ENCODE results near the gene PPFIA1. TPM values are rescaled to one million over a fixed set of nuclear protein-coding genes. Genes with fewer than 3 reads are reported as not detected.

Gene PPFIA1
- total and polyA plus RNA-seq, 9 donors = 24.9 to 37.4 (median 28.8) TPM

DNA sequence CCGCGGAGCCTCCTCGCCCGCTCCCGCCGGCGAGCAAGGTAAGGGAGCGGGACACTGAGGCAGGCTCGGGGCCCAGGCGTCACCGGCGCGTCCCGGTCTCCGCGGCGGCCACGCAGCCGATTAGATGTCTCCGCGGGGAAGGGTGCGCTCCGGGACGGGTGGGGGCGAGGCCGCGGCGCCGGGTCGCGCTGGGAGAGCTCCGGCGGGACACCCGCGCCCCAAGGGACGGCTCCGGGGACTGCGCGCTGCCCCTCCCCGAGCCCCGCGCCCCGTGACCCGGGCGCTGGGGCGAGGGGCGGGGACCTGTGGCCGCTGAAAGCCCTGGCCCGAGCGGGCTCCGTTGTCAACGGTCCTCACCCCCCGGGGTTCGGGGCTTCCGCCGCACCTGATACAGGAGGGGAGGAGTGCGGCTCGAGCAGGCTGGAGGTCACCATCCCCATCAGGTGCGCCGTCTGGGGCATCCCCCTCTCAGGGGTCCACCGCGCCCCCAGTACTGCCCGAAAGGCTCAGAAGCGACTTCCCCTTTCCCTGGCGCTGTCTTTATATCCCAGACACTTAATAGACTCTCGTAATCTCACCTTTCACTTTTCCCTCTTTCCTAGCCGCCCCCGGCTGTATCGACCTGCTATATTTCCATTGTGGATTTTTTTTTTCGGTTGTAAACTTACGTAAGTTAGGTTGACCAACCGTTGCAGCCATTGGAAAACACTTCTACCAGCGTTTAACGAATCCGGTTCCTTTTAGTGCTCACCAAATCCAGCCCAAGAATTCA is 573 bp downstream of the PPFIA1 start:
- Histone ChIP-seq H3K9me3 (replicated peaks; ENCODE audit: control insufficient read depth, low read depth, low read length) (no peaks in the 10 kb centered on the region), H3K4me1 (ENCODE audit: control insufficient read depth, insufficient read depth, low read length) (peaks cover 15% of the 10 kb centered on the region), H3K36me3 (ENCODE audit: control insufficient read depth, insufficient read depth, low read length) (peaks cover 23% of the 10 kb centered on the region), H3K4me3 (ENCODE audit: low read length) (peak overlapping the region; percentile 78), H3K27me3 (ENCODE audit: control insufficient read depth, insufficient read depth, low read length) (peaks cover 21% of the 10 kb centered on the region), H3K27ac (ENCODE audit: low read length) (peak overlapping the region; percentile 6)
- peak; percentile 48 for DNase-seq
- WGBS (ENCODE audit: insufficient coverage) = under 1% methylated on average over 64 of the region's 75 CpGs

DNA sequence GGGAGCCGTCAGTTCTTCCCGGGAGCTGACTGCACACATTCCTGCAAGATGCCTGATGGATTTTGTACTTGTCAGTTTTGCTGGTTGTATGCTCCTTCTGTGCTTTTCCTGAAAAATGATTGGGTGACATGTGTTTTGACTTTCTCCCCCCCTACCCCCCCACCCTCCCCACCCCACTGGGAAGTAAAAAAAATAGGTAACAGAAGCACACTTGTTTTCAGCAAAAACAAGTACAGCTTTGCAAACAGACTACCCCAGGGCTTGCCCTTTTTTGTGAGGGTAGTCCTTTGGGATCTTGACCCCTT is 1.1 kb downstream of the PPFIA1 start:
- H3K36me3 ChIP-seq (ENCODE audit: control insufficient read depth, insufficient read depth, low read length) = peaks cover 23% of the 10 kb centered on the region
- WGBS (ENCODE audit: insufficient coverage) = no CpG with 5 or more reads among the region's 2 CpGs
- H3K4me1 ChIP-seq (ENCODE audit: control insufficient read depth, insufficient read depth, low read length) = peaks cover 15% of the 10 kb centered on the region
- H3K4me3 ChIP-seq (ENCODE audit: low read length) = peak overlapping the region; percentile 78
- H3K9me3 ChIP-seq (replicated peaks; ENCODE audit: control insufficient read depth, low read depth, low read length) = no peaks in the 10 kb centered on the region
- no peak overlapping the region for H3K27ac ChIP-seq (ENCODE audit: low read length)
- no peak for DNase-seq
- peaks cover 21% of the 10 kb centered on the region for H3K27me3 ChIP-seq (ENCODE audit: control insufficient read depth, insufficient read depth, low read length)

DNA sequence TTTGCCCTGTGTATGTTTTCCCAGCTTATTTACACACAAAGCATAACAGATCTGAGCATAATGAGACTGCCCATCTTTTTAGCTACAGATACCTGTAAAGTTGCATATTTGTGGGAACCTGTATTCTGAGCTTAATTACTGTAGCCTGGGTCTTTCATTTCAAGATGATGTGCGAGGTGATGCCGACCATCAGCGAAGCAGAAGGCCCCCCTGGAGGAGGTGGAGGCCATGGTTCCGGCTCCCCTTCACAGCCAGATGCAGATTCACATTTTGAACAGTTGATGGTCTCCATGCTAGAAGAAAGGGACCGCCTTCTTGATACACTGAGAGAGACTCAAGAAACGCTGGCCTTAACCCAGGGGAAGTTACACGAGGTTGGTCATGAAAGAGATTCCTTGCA is 1.5 kb downstream of the PPFIA1 start:
- H3K36me3 ChIP-seq (ENCODE audit: control insufficient read depth, insufficient read depth, low read length) = peaks cover 23% of the 10 kb centered on the region
- H3K27me3 ChIP-seq (ENCODE audit: control insufficient read depth, insufficient read depth, low read length) = peaks cover 21% of the 10 kb centered on the region
- no peaks in the 10 kb centered on the region for H3K9me3 ChIP-seq (replicated peaks; ENCODE audit: control insufficient read depth, low read depth, low read length)
- H3K4me3 ChIP-seq (ENCODE audit: low read length) = no peak overlapping the region
- H3K4me1 ChIP-seq (ENCODE audit: control insufficient read depth, insufficient read depth, low read length) = peaks cover 15% of the 10 kb centered on the region
- no peak overlapping the region for H3K27ac ChIP-seq (ENCODE audit: low read length)
- no peak for DNase-seq
- no CpG with 5 or more reads among the region's 7 CpGs for WGBS (ENCODE audit: insufficient coverage)

DNA sequence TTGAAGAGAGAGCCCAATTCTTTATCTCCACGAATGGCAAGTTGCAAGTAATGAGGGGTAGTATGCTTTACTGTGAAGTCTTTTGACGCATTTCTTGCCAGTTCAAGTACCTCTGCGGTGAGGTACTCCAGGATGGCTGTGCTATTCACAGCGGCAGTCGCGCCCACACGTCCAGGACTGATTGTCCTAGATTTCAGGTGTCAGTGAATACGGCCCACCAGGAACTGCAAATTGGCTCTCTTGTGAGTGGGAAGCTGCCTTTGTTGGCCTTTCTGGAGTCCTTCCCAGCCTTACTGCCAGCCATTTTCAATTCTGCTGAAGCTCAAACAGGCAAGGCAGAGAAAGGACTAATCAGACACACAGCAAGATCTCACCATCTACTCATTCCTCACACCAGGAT is 8.5 kb downstream of the PPFIA1 start:
- 100% methylated on average over 1 of the region's 8 CpGs for WGBS (ENCODE audit: insufficient coverage)
- H3K27me3 ChIP-seq (ENCODE audit: control insufficient read depth, insufficient read depth, low read length) = no peaks in the 10 kb centered on the region
- H3K36me3 ChIP-seq (ENCODE audit: control insufficient read depth, insufficient read depth, low read length) = peaks cover 38% of the 10 kb centered on the region
- H3K4me3 ChIP-seq (ENCODE audit: low read length) = no peak overlapping the region
- H3K27ac ChIP-seq (ENCODE audit: low read length) = no peak overlapping the region
- H3K4me1 ChIP-seq (ENCODE audit: control insufficient read depth, insufficient read depth, low read length) = peaks cover 12% of the 10 kb centered on the region
- no peak for DNase-seq
- H3K9me3 ChIP-seq (replicated peaks; ENCODE audit: control insufficient read depth, low read depth, low read length) = no peaks in the 10 kb centered on the region

DNA sequence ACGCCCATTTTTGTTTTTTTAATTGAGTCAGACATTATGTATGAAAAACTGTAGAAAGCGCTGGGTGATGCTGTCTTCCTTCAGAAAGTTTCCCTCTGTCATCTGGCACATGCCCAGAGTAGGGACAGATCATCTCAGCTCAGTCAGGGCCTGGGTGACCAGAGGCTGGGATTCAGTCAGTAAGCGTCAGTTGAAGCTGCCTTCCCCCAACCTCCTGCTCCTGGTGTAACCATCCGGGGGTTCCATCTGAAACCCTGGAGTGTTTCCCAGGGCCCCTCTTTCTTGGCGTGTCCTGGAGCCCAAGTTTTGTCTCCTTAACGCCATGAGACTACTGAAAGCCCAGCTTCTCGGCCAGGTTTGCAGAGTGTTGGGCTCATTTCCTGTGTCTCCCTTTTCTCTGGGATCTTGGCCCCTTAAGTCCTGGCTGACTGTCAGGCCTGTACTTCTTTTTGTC is 10.7 kb downstream of the PPFIA1 start:
- peak; percentile 91 for DNase-seq
- WGBS (ENCODE audit: insufficient coverage) = 24% methylated on average over 6 of the region's 7 CpGs
- Histone ChIP-seq H3K27me3 (ENCODE audit: control insufficient read depth, insufficient read depth, low read length) (no peaks in the 10 kb centered on the region), H3K4me3 (ENCODE audit: low read length) (no peak overlapping the region), H3K9me3 (replicated peaks; ENCODE audit: control insufficient read depth, low read depth, low read length) (no peaks in the 10 kb centered on the region), H3K36me3 (ENCODE audit: control insufficient read depth, insufficient read depth, low read length) (peaks cover 37% of the 10 kb centered on the region), H3K27ac (ENCODE audit: low read length) (peak overlapping the region; percentile 76), H3K4me1 (ENCODE audit: control insufficient read depth, insufficient read depth, low read length) (peaks cover 12% of the 10 kb centered on the region)

DNA sequence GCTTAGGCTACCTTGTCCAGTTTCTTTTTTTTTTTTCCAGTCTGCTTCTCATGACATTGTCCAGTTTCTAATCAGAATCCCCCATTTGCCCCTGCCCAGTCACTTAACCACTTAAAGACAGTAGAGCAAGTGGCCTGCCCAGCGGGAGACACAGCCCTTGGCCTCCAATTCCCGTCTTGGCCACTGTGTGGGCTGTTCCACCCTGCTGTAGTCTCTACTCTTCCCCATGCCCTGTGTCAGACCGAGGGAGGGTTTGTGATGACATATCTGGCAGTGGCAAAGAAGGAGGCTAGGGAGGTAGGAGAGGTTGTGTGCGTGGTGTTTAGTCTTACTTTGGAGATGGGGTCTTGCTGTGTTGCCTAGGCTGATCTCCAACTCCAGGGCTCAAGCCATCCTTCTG is 11.5 kb downstream of the PPFIA1 start:
- Histone ChIP-seq H3K27me3 (ENCODE audit: control insufficient read depth, insufficient read depth, low read length) (no peaks in the 10 kb centered on the region), H3K27ac (ENCODE audit: low read length) (no peak overlapping the region), H3K36me3 (ENCODE audit: control insufficient read depth, insufficient read depth, low read length) (peaks cover 44% of the 10 kb centered on the region), H3K4me3 (ENCODE audit: low read length) (no peak overlapping the region), H3K9me3 (replicated peaks; ENCODE audit: control insufficient read depth, low read depth, low read length) (no peaks in the 10 kb centered on the region), H3K4me1 (ENCODE audit: control insufficient read depth, insufficient read depth, low read length) (peaks cover 12% of the 10 kb centered on the region)
- no peak for DNase-seq
- no CpG with 5 or more reads among the region's 4 CpGs for WGBS (ENCODE audit: insufficient coverage)

DNA sequence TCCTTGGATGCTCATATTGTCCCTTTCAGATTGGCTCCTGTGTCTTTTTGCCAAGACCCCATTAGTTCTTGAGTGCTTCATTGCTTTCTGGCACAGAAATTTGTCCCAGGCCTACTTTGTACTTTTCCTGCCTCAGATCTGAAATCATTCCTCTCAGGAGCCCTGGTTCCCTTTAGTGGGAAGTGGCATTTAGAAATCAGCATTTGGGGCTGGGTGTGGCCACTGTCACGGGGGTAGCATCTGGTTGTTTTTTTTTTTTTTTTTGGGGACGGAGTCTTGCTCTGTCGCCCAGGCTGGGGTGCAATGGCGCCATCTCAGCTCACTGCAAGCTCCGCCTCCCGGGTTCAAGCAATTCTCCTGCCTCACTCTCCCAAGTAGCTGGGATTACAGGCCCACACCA is 18.2 kb downstream of the PPFIA1 start:
- no peaks in the 10 kb centered on the region for H3K4me1 ChIP-seq (ENCODE audit: control insufficient read depth, insufficient read depth, low read length)
- no CpG with 5 or more reads among the region's 6 CpGs for WGBS (ENCODE audit: insufficient coverage)
- peaks cover 34% of the 10 kb centered on the region for H3K36me3 ChIP-seq (ENCODE audit: control insufficient read depth, insufficient read depth, low read length)
- no peak for DNase-seq
- no peaks in the 10 kb centered on the region for H3K27me3 ChIP-seq (ENCODE audit: control insufficient read depth, insufficient read depth, low read length)
- no peak overlapping the region for H3K4me3 ChIP-seq (ENCODE audit: low read length)
- no peak overlapping the region for H3K27ac ChIP-seq (ENCODE audit: low read length)
- H3K9me3 ChIP-seq (replicated peaks; ENCODE audit: control insufficient read depth, low read depth, low read length) = no peaks in the 10 kb centered on the region

DNA sequence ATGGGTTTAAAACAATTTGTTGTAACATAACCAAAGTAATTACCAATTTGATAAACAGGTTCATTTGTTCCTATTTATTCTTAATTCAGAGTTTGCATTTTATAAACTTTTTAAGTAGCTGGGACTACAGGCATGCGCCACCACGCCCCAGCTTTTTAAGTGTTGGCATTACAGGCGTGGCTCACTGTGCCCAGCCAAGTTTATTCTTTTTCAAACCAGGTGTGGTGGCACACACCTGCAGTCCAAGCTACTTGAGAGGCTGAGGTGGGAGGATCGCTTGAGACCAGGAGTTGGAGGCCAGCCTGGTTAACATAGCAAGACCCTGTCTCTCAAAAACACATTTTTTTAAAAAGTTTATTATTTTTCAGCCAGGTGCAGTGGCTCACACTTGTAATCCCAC is 19.1 kb downstream of the PPFIA1 start:
- Histone ChIP-seq H3K4me1 (ENCODE audit: control insufficient read depth, insufficient read depth, low read length) (no peaks in the 10 kb centered on the region), H3K36me3 (ENCODE audit: control insufficient read depth, insufficient read depth, low read length) (peaks cover 35% of the 10 kb centered on the region), H3K27ac (ENCODE audit: low read length) (no peak overlapping the region), H3K4me3 (ENCODE audit: low read length) (no peak overlapping the region), H3K27me3 (ENCODE audit: control insufficient read depth, insufficient read depth, low read length) (no peaks in the 10 kb centered on the region), H3K9me3 (replicated peaks; ENCODE audit: control insufficient read depth, low read depth, low read length) (no peaks in the 10 kb centered on the region)
- 100% methylated on average over 1 of the region's 4 CpGs for WGBS (ENCODE audit: insufficient coverage)
- no peak for DNase-seq

DNA sequence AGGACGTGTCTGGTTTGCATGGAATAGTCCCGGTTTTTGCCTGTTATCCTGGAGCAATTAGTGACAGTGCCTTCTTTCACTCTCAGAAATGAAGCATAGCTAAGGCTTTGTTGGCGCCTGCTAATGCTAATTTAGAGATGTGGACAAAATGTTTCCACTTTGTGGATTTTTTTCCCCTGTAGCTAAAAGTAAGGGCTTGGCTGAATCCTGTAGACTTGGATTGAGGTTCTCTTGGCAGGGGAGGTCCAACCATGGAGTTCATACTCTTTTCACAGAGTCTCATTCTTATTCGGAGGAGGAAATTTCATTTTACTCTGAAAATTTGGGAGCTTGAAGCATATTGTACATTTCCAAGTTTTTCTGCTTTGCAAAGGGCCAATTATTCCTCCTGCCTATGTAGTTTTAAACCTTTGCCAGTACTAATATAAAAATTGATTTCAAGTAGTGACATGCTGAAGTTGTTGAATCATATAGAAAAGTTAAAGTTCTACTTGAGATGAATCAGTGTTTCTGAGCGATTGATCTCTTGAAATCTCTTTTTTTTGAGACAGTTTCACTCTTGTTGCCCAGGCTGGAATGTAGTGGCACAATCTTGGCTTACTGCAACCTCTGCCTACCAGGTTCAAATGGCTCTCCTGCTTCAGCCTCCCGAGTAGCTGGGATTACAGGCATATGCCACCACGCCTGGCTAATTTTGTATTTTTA is 20.0 kb downstream of the PPFIA1 start:
- 78% methylated on average over 3 of the region's 7 CpGs for WGBS (ENCODE audit: insufficient coverage)
- no peaks in the 10 kb centered on the region for H3K27me3 ChIP-seq (ENCODE audit: control insufficient read depth, insufficient read depth, low read length)
- no peak overlapping the region for H3K27ac ChIP-seq (ENCODE audit: low read length)
- H3K4me3 ChIP-seq (ENCODE audit: low read length) = no peak overlapping the region
- no peaks in the 10 kb centered on the region for H3K4me1 ChIP-seq (ENCODE audit: control insufficient read depth, insufficient read depth, low read length)
- no peaks in the 10 kb centered on the region for H3K9me3 ChIP-seq (replicated peaks; ENCODE audit: control insufficient read depth, low read depth, low read length)
- peaks cover 31% of the 10 kb centered on the region for H3K36me3 ChIP-seq (ENCODE audit: control insufficient read depth, insufficient read depth, low read length)
- peak; percentile 87 for DNase-seq

DNA sequence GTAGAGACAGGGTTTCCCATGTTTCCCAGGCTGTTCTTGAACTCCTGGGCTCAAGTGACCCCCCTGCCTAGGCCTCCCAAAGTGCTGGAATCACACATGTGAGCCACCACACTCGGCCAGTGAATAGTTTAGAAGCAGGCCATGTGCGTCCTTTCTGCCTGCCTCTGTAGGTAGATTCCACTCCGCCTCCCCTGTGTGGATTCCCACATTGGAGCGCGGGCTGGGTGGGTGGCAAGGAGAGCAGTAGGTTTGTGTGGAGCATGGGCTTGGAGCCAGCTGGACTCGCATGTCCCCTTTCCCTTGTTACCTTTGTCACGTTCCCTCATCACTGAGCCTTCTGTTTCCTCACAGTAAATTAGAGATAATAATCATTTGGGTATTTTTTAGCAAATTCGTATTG is 21.7 kb downstream of the PPFIA1 start:
- WGBS (ENCODE audit: insufficient coverage) = 90% methylated on average over 3 of the region's 8 CpGs
- peaks cover 20% of the 10 kb centered on the region for H3K36me3 ChIP-seq (ENCODE audit: control insufficient read depth, insufficient read depth, low read length)

More for the DNA sequence above, 21.7 kb downstream of the PPFIA1 start:
- Histone ChIP-seq H3K9me3 (replicated peaks; ENCODE audit: control insufficient read depth, low read depth, low read length) (no peaks in the 10 kb centered on the region), H3K27me3 (ENCODE audit: control insufficient read depth, insufficient read depth, low read length) (no peaks in the 10 kb centered on the region), H3K4me1 (ENCODE audit: control insufficient read depth, insufficient read depth, low read length) (no peaks in the 10 kb centered on the region), H3K4me3 (ENCODE audit: low read length) (no peak overlapping the region), H3K27ac (ENCODE audit: low read length) (no peak overlapping the region)
- DNase-seq = no peak
